Activated T-cell treated with anti-CD3 and anti-CD28 coated beads, Interleukin-2, amount 50 U/mL, for 1 hour (primary cell): Measurements from ENCODE around the gene COA3.
A peak's percentile ranks its signal among the peaks of the same experiment; 100 is the strongest.

Source experiments
- DNase-seq: peaks from one replicate; pipeline ENCODE4 v3.0.0-alpha.2; 2020

COA3 gene

GRCh38 chr17:42798383-42799380 lies at the start of gene COA3, which contains the start of gene CNTD1:
COA3 (minus strand) TSS chr17:42798704; CDS start chr17:42798681, 23 bp downstream.
CNTD1 (plus strand) TSS chr17:42798861; CDS start chr17:42799068, 207 bp downstream.
- DNase-seq: peak; percentile 76

- DNase-seq: no peak
Observed at GRCh38 chr17:42848093-42848492, 49.6 kb upstream of the COA3 start.

GRCh38 chr17:42846594-42847280 lies 48.2 kb upstream of the COA3 start:
- no peak for DNase-seq

GRCh38 chr17:42845918-42846593 lies 47.6 kb upstream of the COA3 start:
- no peak for DNase-seq

GRCh38 chr17:42845556-42845917 lies 47.0 kb upstream of the COA3 start:
- DNase-seq: no peak

- no peak for DNase-seq
Observed at GRCh38 chr17:42844761-42845555, 46.5 kb upstream of the COA3 start.

- DNase-seq: no peak
Observed at GRCh38 chr17:42844271-42844670, 45.8 kb upstream of the COA3 start, which contains the start of gene AOC2. AOC2 (plus strand) TSS chr17:42844580; CDS start chr17:42844627, 47 bp downstream.

- DNase-seq: no peak
Observed at GRCh38 chr17:42843358-42843934, 44.9 kb upstream of the COA3 start.

- no peak for DNase-seq
Observed at GRCh38 chr17:42841975-42842685, 43.6 kb upstream of the COA3 start.

GRCh38 chr17:42835732-42836131 lies 37.2 kb upstream of the COA3 start:
- DNase-seq: no peak

- no peak for DNase-seq
Observed at GRCh38 chr17:42833767-42834422, 35.4 kb upstream of the COA3 start.

GRCh38 chr17:42832934-42833766 lies 34.6 kb upstream of the COA3 start, which contains the start of gene PSME3:
PSME3 (plus strand) TSS chr17:42833397; CDS start chr17:42833632, 235 bp downstream.
- peak; percentile 91 for DNase-seq

GRCh38 chr17:42832213-42832933 lies 33.9 kb upstream of the COA3 start:
- DNase-seq: no peak

GRCh38 chr17:42830971-42831370 lies 32.5 kb upstream of the COA3 start:
- DNase-seq: no peak

GRCh38 chr17:42827472-42827871 lies 29.0 kb upstream of the COA3 start:
- DNase-seq: no peak

GRCh38 chr17:42821176-42821575 lies 22.7 kb upstream of the COA3 start:
- no peak for DNase-seq

- peak; percentile 61 for DNase-seq
Observed at GRCh38 chr17:42819939-42820535, 21.5 kb upstream of the COA3 start.

- no peak for DNase-seq
Observed at GRCh38 chr17:42818379-42818778, 19.9 kb upstream of the COA3 start.
